ENCODE data around the gene MS4A10. TPM values are rescaled to one million over a fixed set of nuclear protein-coding genes. Genes with fewer than 3 reads are reported as not detected.
"Not testable (repeated sequence)": the region's sequence is repeated elsewhere in the genome, so short reads cannot be mapped to it uniquely, and the experiment has no call there.

MS4A10 gene
- polyA plus RNA-seq, 3 donors: 0.11 TPM; not detected in 2

DNA sequence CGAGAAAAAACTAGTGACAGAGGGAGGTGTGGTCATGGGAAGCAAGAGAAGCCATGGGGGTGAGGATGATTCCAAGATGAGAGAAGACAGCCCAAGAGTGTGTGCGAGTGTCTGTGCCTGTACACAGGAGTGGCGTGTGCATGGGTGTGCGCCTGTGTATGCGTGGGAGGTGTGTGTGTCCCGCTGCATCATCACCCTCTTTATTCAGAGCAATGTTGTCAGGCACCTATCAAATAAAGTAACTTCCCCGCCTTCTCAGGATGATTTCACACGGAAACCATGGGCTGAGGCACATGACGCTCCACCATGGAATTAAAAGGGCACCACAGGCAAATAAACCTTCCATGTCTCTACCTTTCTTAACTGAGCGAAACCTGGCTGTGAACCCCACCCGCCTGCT lies 24.6 kb downstream of the MS4A10 start:
- WGBS, 3 donors: 84 to 91% (median 85%) methylated on average over 11 of the region's 11 CpGs
- H3K27ac ChIP-seq (ENCODE audit: low read depth, low read length): no peak overlapping the region

- 80 to 96% (median 93%) methylated on average over 3 to 4 of the region's 4 CpGs for WGBS, 3 donors
- no peak overlapping the region for H3K27ac ChIP-seq (ENCODE audit: low read depth, low read length)
These were observed 25.0 kb downstream of the MS4A10 start for GRCh38 chr11:60810151-60810550.

GRCh38 chr11:60810569-60810968 lies 25.4 kb downstream of the MS4A10 start:
- H3K27ac ChIP-seq (ENCODE audit: low read depth, low read length): no peak overlapping the region
- WGBS, 3 donors: 30 to 64% (median 41%) methylated on average over 8 of the region's 8 CpGs

DNA sequence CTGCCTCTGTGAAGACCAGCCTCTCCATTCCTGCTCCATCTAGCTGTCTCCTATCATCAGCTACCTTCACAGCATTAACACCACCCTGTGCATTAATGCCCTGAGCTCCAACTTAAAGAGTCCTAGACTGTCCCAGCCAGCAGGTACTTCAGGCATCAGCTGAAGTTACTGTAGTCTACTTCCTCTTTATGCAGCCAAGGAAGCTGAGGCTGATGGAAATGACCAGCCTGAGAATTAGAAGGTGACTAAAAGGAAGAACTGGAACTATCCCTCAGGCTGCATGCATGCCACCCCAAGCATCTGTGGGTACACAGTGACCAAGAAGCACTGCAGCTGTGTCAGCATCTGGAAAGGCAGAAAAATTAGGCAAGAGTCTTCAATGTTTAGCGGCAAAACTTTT lies 28.2 kb downstream of the MS4A10 start:
- H3K27ac ChIP-seq (ENCODE audit: low read depth, low read length): no peak overlapping the region
- 93 to 94% (median 94%) methylated on average over 1 of the region's 1 CpG for WGBS, 3 donors

DNA sequence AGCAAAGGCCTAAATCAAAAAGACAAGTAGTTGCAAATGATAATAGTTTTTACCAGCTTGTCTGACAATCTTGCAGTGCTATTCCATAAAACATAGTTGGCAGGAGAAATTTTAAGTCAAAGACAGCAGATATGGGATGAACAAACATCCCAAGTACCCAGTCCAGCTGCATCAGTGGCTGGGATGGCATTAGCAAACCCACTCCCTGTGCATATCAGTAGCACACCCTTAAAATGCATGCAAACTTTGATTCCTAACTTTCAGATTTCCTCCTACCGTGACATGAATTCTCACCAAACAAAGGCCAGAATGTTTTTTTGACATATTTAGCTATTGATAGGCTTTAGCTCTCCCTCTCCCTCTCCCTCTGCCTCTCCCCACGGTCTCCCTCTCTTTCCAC lies 29.0 kb downstream of the MS4A10 start:
- 77 to 90% (median 87%) methylated on average over 2 of the region's 2 CpGs for WGBS, 3 donors

GRCh38 chr11:60816590-60817157 lies 31.5 kb downstream of the MS4A10 start:
- 95 to 98% (median 96%) methylated on average over 2 of the region's 2 CpGs for WGBS, 3 donors
- H3K27ac ChIP-seq (ENCODE audit: low read depth, low read length): no peak overlapping the region

More for the DNA sequence above, 29.0 kb downstream of the MS4A10 start:
- no peak overlapping the region for H3K27ac ChIP-seq (ENCODE audit: low read depth, low read length)

DNA sequence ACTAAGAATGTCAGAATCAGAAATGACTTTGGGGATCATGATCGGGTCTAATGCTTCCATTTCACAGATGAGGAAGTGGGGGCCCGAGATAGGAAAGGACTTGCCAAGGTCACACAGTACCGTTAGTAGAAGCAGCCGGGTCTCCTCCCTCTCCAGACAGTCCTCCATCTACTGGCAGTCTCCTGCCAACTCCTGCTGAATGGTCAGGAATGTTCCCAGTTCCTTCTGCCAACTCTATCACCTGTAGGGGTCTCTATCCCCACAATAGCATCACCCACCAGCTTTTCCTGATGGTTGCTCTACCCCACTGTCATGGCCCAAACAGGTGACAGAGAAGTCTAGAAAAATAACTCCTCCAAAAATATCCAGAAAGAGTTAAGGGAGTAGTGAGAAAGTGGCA lies 32.9 kb downstream of the MS4A10 start:
- no peak overlapping the region for H3K27ac ChIP-seq (ENCODE audit: low read depth, low read length)
- 58 to 72% (median 66%) methylated on average over 4 of the region's 4 CpGs for WGBS, 3 donors

DNA sequence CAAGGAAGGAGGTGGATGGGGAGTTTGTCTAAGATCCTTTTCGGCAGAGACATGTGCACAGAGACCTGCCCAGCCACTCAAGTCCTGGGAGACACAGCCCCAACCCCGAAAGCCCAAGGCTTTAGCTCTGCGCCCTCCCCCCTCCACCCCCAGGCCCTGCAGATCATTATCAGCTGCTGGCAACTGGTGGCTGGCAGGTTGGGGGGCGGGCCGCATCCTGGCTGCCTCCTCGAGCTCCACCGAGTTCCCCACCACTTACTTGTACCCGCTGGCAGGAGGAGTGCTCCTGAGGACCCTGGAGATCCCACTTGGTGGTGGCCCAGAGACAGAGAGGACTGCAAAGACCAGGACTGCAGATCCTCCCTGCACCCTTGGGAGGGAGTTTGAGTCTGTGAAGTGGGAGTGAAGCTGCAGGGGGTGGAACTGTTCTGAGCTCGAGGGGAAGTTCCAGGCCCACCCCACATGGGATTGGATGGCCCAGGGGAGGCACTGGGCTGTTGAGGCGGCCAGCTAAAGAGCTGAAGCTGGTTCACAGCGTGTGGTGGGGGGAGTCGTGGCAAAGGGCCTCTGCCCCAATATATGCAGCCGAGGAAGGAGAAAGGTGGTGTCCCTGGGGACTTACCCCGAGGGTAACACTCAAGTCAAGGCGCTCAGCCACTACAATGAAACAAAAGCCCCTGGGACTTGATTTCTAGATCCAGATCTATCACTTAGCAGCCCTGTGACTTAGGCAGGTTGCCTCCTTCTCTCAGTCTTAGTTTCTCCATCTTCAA lies 36.9 kb downstream of the MS4A10 start:
- 54 to 67% (median 62%) methylated on average over 15 of the region's 15 CpGs for WGBS, 3 donors
- no peak overlapping the region for H3K27ac ChIP-seq (ENCODE audit: low read depth, low read length)

DNA sequence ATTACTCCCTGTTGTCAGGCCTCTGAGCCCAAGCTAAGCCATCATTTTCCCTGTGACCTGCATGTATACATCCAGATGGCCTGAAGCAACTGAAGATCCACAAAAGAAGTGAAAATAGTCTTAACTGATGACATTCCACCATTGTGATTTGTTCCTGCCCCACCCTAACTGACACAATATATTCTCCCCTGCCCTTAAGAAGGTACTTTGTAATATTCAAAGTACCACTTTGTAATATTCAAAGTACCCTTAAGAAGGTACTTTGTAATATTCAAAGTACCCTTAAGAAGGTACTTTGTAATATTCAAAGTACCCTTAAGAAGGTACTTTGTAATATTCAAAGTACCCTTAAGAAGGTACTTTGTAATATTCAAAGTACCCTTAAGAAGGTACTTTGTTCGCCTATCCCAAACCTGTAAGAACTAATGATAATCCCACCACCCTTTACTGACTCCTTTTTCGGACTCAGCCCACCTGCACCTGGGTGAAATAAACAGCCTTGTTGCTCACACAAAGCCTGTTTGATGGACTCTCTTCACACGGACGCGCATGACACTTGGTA lies 38.7 kb downstream of the MS4A10 start:
- H3K27ac ChIP-seq (ENCODE audit: low read depth, low read length): not testable (repeated sequence)
- WGBS, 3 donors: 85 to 97% (median 94%) methylated on average over 5 of the region's 5 CpGs

GRCh38 chr11:60825118-60825517 lies 40.0 kb downstream of the MS4A10 start:
- 77 to 93% (median 84%) methylated on average over 5 of the region's 5 CpGs for WGBS, 3 donors
- H3K27ac ChIP-seq (ENCODE audit: low read depth, low read length): no peak overlapping the region

GRCh38 chr11:60825790-60826189 lies 40.7 kb downstream of the MS4A10 start:
- no peak overlapping the region for H3K27ac ChIP-seq (ENCODE audit: low read depth, low read length)
- WGBS, 3 donors: 72 to 77% (median 74%) methylated on average over 6 of the region's 6 CpGs

- H3K27ac ChIP-seq (ENCODE audit: low read depth, low read length): no peak overlapping the region
- 39 to 46% (median 39%) methylated on average over 10 of the region's 10 CpGs for WGBS, 3 donors
These were observed 45.5 kb downstream of the MS4A10 start for GRCh38 chr11:60830478-60831142.

GRCh38 chr11:60831143-60831500 lies 46.0 kb downstream of the MS4A10 start:
- 16 to 17% (median 17%) methylated on average over 8 of the region's 8 CpGs for WGBS, 3 donors
- H3K27ac ChIP-seq (ENCODE audit: low read depth, low read length): no peak overlapping the region

- H3K27ac ChIP-seq (ENCODE audit: low read depth, low read length): no peak overlapping the region
- 44 to 59% (median 47%) methylated on average over 7 of the region's 7 CpGs for WGBS, 3 donors
These were observed 46.5 kb downstream of the MS4A10 start for GRCh38 chr11:60831501-60832079.

DNA sequence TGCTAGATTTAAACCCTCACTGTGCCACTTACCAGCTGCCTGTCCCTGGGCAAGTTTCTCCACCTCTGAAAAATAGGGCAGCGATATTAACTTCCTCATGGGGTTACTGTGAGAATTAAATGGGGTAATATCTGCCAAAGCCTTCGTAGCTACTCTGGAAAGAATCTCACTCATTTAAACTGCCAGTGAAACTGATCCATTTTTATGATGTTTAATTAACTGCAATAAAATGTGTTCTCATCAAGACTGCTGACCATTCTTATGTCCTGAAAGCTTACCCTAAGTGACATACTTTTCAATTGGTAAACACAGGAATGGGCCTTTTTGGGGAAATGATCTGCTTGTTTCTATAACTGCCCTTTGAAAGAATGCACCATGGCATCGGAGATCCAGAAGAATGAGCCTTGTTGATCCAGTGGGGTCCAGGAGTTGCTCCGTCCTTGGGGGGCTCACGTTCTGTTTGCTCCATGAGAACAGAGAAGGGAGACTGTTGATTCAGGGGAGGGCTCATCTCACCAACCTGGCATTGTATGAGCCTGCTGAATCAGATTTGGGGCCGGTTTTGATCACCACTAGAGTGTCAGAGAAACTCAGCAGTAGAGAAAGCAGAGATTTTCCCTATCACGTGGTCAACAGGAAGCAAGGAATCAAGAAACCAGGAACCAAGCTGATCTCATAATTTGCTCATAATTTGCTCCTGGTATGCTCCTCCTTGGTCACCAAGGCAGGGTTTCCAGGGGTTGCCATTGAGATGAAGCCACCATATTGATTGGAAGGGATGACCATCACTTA lies 49.8 kb downstream of the MS4A10 start:
- WGBS, 3 donors: 53 to 56% (median 55%) methylated on average over 7 of the region's 7 CpGs
- H3K27ac ChIP-seq (ENCODE audit: low read depth, low read length): no peak overlapping the region

- WGBS, 3 donors: 73 to 81% (median 77%) methylated on average over 3 of the region's 3 CpGs
- H3K27ac ChIP-seq (ENCODE audit: low read depth, low read length): no peak overlapping the region
These were observed 50.4 kb downstream of the MS4A10 start for GRCh38 chr11:60835534-60835846.

- H3K27ac ChIP-seq (ENCODE audit: low read depth, low read length): no peak overlapping the region
- WGBS, 3 donors: 57 to 80% (median 78%) methylated on average over 9 of the region's 9 CpGs
These were observed 51.9 kb downstream of the MS4A10 start for GRCh38 chr11:60836866-60837515.

GRCh38 chr11:60838132-60838531 lies 53.0 kb downstream of the MS4A10 start:
- no peak overlapping the region for H3K27ac ChIP-seq (ENCODE audit: low read depth, low read length)
- WGBS, 3 donors: 77 to 93% (median 92%) methylated on average over 7 of the region's 7 CpGs
